OCI-LY1 (cell line): ENCODE data around the gene TSPAN2.

Experiments used
- CTCF ChIP-seq: fragments of 200-600 bp; sonication (generic), shearing (Covaris generic); IDR thresholded peaks from 2 replicates; pipeline ENCODE4 v1.5.1; 2017; ENCODE audit warnings: mild to moderate bottlenecking, antibody characterized with exemption, low read length, moderate library complexity, mixed read lengths
- EZH2 ChIP-seq: fragments of 200-600 bp; sonication (generic), shearing (Covaris generic); IDR thresholded peaks from 2 replicates; pipeline ENCODE4 v1.8.0; 2017; ENCODE audit warnings: borderline replicate concordance, mixed run types, mild to moderate bottlenecking, antibody characterized with exemption, low read length, moderate library complexity, mixed read lengths

- TF ChIP-seq CTCF, result no peak
- no peak for TF ChIP-seq EZH2
Observed at GRCh38 chr1:115134231-115134630, 44.9 kb upstream of the TSPAN2 start.
